Panc1 (cell line): ENCODE measurements around the gene RBL2. TPM values are rescaled to one million over a fixed set of nuclear protein-coding genes. Genes with fewer than 3 reads are reported as not detected.
"Not testable (repeated sequence)": the region's sequence is repeated elsewhere in the genome, so short reads cannot be mapped to it uniquely, and the experiment has no call there.

Experiments
- ATAC-seq: fragments of 200-7000 bp; cut with Tn5 transposase; 2 replicates; pipeline ENCODE4 v1.9.1; 2020; ENCODE audit warnings: mild to moderate bottlenecking, moderate library complexity
- Bru-seq: library from RNA; stranded (reverse); fragments of 400-500 nt; gene quantifications from one replicate; lab custom pipeline; 2021; lab: Mats Ljungman, UMichigan
- BruChase-seq, 2 experiments: library from RNA; stranded (reverse); fragments of 400-500 nt; gene quantifications; one replicate each; lab custom pipeline; 2021; lab: Mats Ljungman, UMichigan
- BruUV-seq: library from RNA; stranded (reverse); fragments of 400-500 nt; replicated peaks from 2 replicates; lab custom pipeline; 2021; lab: Mats Ljungman, UMichigan
- CTCF ChIA-PET: fragments of 300-600 bp; sonication (Branson Sonifier 250); formaldehyde crosslinking; loops from one replicate; lab custom pipeline; 2022; ENCODE audit warnings: antibody characterized with exemption; lab: Charles Lee
- POLR2A ChIA-PET: fragments of 300-600 bp; sonication (Branson Sonifier 250); formaldehyde crosslinking; loops from one replicate; lab custom pipeline; 2022; ENCODE audit warnings: antibody characterized with exemption; lab: Charles Lee
- DNase-seq: peaks from one replicate; pipeline ENCODE4 v3.0.0-alpha.2; 2010; ENCODE audit warnings: low read depth, low spot score
- H3K27ac ChIP-seq: 2 replicates; pipeline ENCODE4 v1.5.1; 2011; ENCODE audit warnings: mild to moderate bottlenecking, low read length, inconsistent platforms
- H3K27me3 ChIP-seq: fragments of 200-500 bp; sonication (Bioruptor generic); 2 replicates; pipeline ENCODE4 v1.6.0; 2014; ENCODE audit warnings: low read length, inconsistent platforms; ENCODE audit not compliant: control insufficient read depth, insufficient read depth
- H3K36me3 ChIP-seq: fragments of 200-500 bp; sonication (Bioruptor generic); 2 replicates; pipeline ENCODE4 v1.5.1; 2014; ENCODE audit warnings: inconsistent platforms, mild to moderate bottlenecking, low read length, moderate library complexity; ENCODE audit not compliant: control insufficient read depth, insufficient read depth
- H3K4me1 ChIP-seq: 2 replicates; pipeline ENCODE4 v1.5.1; 2011; ENCODE audit warnings: inconsistent platforms, mild to moderate bottlenecking, low read length, moderate library complexity; ENCODE audit not compliant: control insufficient read depth, insufficient read depth
- H3K4me3 ChIP-seq, 2 experiments: 2 replicates each; pipeline ENCODE4 v1.5.1; 2011 to 2012; ENCODE audit warnings: low read depth in 2 of 2, low read length in 2 of 2, mild to moderate bottlenecking in 2 of 2, inconsistent platforms in 1 of 2, moderate library complexity in 1 of 2
- H3K9me3 ChIP-seq: fragments of 200-500 bp; sonication (Bioruptor generic); 2 replicates; pipeline ENCODE4 v1.5.1; 2014; ENCODE audit warnings: low read depth, mild to moderate bottlenecking, inconsistent platforms, low read length, moderate library complexity; ENCODE audit not compliant: control insufficient read depth, insufficient read depth
- CTCF ChIP-seq: fragments of 450-650 bp; IDR thresholded peaks from 2 replicates; pipeline ENCODE4 v1.5.1; 2017; ENCODE audit warnings: mild to moderate bottlenecking
- POLR2AphosphoS5 ChIP-seq: IDR thresholded peaks from 2 replicates; pipeline ENCODE4 v1.6.1; 2012; ENCODE audit warnings: mild to moderate bottlenecking, low read depth, low read length, moderate library complexity
- SIN3A ChIP-seq: IDR thresholded peaks from 2 replicates; pipeline ENCODE4 v1.6.1; 2012; ENCODE audit warnings: low read depth, mild to moderate bottlenecking, low read length, moderate library complexity, borderline replicate concordance; ENCODE audit not compliant: insufficient read depth
- TCF7L2 ChIP-seq: IDR thresholded peaks from 2 replicates; pipeline ENCODE4 v1.6.1; 2011; ENCODE audit warnings: mild to moderate bottlenecking, low read depth, low read length, inconsistent platforms
- in situ Hi-C: cut with HindIII; loops from 2 replicates; pipeline ENCODE4 v1.10.0; 2016; ENCODE audit warnings: low sequenced_read_pairs, low pct_unique_long_range_greater_than_20kb
- intact Hi-C: fragments of 100-400 bp; cut with micrococcal nuclease; formaldehyde crosslinking; loops from one replicate; pipeline ENCODE4 v1.10.0; 2022; ENCODE audit not compliant: unreplicated experiment
- long read RNA-seq: library from polyadenylated mRNA; unstranded; transcript quantifications from one replicate; pipeline ENCODE4 v2.0.0, GENCODE V29; 2021; ENCODE audit not compliant: unreplicated experiment
- polyA plus RNA-seq: library from polyadenylated mRNA; unstranded; fragments of >200 nt; gene quantifications from one replicate; pipeline ENCODE4 v1.2.1, GENCODE V29; 2012; ENCODE audit warnings: missing spikeins; ENCODE audit not compliant: insufficient read length
- total RNA-seq: library from RNA; stranded (reverse); gene quantifications from one replicate; pipeline ENCODE4 v1.2.1, GENCODE V29; 2021; ENCODE audit not compliant: unreplicated experiment

RBL2 gene
- total RNA-seq (28.9 TPM), Bru-seq, nascent RNA (percentile 66 among the genes with signal in this experiment), BruChase-seq, experiment 1, labeled RNA remaining after a 2-hour chase (percentile 61 among the genes with signal in this experiment), BruChase-seq, experiment 2, labeled RNA remaining after a 6-hour chase (percentile 70 among the genes with signal in this experiment)
- polyA plus RNA-seq = 14.3 TPM
- long read RNA-seq, full-length matches to known transcripts = 44 of 123 reads
- long read RNA-seq, partial matches to known transcripts = 57 of 123 reads
- long read RNA-seq, other reads (novel, unspliced or antisense) = 22 of 123 reads

- H3K27me3 ChIP-seq = no peaks in the 10 kb centered on the region
- peak within 1 kb of the TSS; percentile 92 to 93 for H3K4me3 ChIP-seq
- in situ Hi-C loops (no loop called here), intact Hi-C loops (no loop called here)
- DNase-seq = no peak
- ChIA-PET POLR2A (no interaction called here), CTCF (no interaction called here)
- no peaks in the 10 kb centered on the region; the same call in 1 of the 2 replicates for H3K36me3 ChIP-seq
- peak within 1 kb of the TSS; percentile 88 for H3K27ac ChIP-seq
- H3K4me1 ChIP-seq = peaks cover 5% of the 10 kb centered on the region; the same call in 1 of the 2 replicates
- 0 out of 2 replicates have a peak, but pooled peaks have one; percentile 22 for TF ChIP-seq POLR2AphosphoS5
- TF ChIP-seq SIN3A = no peak
- TF ChIP-seq TCF7L2 = no peak
- no peak for TF ChIP-seq CTCF
- ATAC-seq = peak; percentile 93
- BruUV-seq = no TSS peak
- no peaks in the 10 kb centered on the region for H3K9me3 ChIP-seq
Observed at GRCh38 chr16:53434377-53435065, at the start of gene RBL2. RBL2 (plus strand) TSS chr16:53434471; CDS start chr16:53434557, 86 bp downstream.

GRCh38 chr16:53384610-53385009 lies 49.7 kb upstream of the RBL2 start:
- H3K27me3 ChIP-seq, H3K36me3 ChIP-seq, H3K9me3 ChIP-seq, ATAC-seq, H3K4me3 ChIP-seq, H3K27ac ChIP-seq, DNase-seq, intact Hi-C loops, H3K4me1 ChIP-seq, BruUV-seq, in situ Hi-C loops, POLR2A ChIA-PET, CTCF ChIA-PET: not testable (repeated sequence)

- ATAC-seq = no peak
- ChIA-PET POLR2A (no interaction called here), CTCF (no interaction called here)
Observed at GRCh38 chr16:53404959-53405358, 29.3 kb upstream of the RBL2 start.

More at GRCh38 chr16:53404959-53405358, 29.3 kb upstream of the RBL2 start:
- Histone ChIP-seq H3K36me3 (no peaks in the 10 kb centered on the region), H3K9me3 (no peaks in the 10 kb centered on the region), H3K4me1 (no peaks in the 10 kb centered on the region), H3K27ac (no peak overlapping the region), H3K27me3 (no peaks in the 10 kb centered on the region), H3K4me3 (no peak overlapping the region)
- no TSS peak for BruUV-seq
- TF ChIP-seq TCF7L2 = no peak
- TF ChIP-seq CTCF = peak; percentile 22; the same call in 1 of the 2 replicates
- intact Hi-C loops = no loop called here
- in situ Hi-C loops = no loop called here
- no peak for DNase-seq
